ENCODE data around the gene PPIF.

Gene PPIF

DNA sequence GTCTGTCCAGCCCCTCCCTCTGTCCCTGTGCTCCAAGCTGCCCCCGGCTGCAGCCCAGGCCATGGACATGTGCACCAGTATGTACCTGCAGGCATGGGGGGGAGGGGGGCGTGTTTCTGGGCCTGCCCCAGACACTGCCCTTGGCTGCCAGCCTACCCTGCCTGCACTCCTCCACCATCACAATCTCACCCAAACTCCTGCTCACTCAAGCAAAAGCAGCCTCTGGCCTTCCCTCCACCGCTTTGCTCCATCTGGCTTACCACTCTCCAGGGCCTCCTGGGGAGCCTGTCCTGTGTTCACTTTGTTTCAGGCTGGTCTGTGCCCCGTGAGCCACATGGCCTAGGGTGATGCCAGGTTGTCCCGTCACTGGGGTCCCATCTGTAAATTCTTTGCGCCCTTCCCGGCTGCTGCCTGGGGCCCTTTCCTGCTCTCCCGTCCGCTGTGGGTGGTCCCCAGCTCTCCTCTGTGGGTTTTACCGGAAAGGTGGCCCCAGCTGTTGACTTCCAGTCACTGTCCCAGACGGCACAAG lies 33.3 kb upstream of the PPIF start:
- no peak for DNase-seq (ENCODE audit: low spot score)

- DNase-seq (ENCODE audit: low spot score): peak; percentile 55
These were observed 32.3 kb upstream of the PPIF start for GRCh38 chr10:79314761-79315601.

DNA sequence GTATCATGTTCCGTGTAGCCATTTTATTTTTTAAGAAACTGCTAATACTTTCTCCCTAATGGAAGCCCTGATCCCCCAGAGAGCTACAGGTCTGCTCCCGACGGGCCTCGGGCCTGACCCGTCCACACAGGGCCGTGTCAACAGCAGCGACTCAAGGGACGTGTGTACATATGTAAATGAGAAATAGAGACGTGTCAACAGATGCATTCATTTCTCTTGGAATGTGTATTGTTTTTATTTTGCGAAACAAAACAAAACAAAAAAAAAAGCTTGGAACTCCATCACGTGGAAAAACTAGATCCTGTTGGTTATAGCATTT lies 31.7 kb upstream of the PPIF start:
- DNase-seq (ENCODE audit: low spot score): no peak

DNA sequence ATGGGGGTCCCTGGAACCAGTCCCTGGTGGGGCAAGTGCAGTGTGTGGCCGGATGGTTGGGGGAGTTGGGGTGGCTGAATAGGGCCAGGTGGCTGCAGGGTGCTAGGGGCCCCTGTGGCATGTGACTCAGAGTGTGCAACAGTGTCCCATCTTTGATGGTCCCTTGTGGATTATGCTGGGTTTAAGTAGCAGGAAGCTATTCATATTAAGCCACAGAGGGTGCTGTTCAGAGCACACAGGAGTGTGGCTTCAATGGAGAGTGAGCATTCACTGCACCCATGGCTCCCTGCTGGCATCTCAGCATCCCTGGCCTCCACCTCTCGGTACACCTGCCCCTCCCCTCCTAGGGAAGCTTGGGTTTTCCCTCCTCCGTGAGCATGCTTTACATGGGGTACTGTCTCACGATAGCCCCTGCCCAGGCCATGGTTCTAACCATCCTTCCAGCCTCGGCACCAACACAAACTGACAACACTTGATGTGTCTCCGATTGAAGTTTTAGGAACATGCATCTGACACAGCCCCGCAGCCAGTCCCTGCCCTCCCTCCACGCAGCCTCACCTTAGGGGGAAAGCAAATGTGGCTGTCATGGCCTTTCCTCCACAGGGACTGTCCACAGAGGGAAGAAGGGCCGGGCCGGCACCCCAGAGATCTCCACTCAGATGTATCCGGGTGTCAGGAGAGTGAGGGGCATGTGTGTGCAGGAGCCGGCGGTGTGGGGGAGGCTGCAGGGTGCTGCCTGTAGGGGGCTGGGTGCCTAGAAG lies 30.4 kb upstream of the PPIF start:
- no peak for DNase-seq (ENCODE audit: low spot score)

- no peak for DNase-seq (ENCODE audit: low spot score)
These were observed 28.9 kb upstream of the PPIF start for GRCh38 chr10:79318369-79318768.

DNA sequence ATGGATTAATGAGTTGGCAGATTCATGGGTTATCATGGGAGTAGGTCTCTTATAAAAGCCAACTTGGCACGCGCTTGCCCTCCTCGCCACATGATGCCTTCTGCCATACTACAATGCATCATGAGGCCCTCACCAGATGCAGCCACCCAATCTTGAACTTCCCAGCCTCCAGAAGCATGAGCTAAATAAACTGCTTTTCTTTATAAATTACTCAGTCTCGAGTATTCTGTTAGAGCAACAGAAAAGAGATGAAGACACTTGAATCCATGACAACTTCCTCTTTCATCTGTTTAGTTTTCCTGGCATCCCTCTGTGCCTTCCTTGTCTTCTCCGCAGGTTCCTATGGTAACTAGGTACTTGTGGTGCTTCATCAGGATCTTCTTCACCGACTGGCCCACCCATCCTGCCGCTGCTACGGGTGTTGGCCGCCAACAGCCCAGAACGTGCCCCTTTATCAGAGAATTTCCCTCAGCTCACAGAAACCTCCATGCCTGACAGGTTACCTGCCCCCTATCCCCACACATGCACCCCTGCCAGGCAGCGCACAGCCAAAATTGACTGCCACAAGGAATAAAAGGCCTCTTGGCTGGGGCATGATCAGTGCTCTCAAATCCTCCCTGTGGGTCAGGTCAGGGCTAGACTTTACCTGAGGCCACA lies 28.0 kb upstream of the PPIF start:
- DNase-seq (ENCODE audit: low spot score): no peak

- DNase-seq (ENCODE audit: low spot score): peak; percentile 47
These were observed 27.0 kb upstream of the PPIF start for GRCh38 chr10:79320316-79320715.

DNA sequence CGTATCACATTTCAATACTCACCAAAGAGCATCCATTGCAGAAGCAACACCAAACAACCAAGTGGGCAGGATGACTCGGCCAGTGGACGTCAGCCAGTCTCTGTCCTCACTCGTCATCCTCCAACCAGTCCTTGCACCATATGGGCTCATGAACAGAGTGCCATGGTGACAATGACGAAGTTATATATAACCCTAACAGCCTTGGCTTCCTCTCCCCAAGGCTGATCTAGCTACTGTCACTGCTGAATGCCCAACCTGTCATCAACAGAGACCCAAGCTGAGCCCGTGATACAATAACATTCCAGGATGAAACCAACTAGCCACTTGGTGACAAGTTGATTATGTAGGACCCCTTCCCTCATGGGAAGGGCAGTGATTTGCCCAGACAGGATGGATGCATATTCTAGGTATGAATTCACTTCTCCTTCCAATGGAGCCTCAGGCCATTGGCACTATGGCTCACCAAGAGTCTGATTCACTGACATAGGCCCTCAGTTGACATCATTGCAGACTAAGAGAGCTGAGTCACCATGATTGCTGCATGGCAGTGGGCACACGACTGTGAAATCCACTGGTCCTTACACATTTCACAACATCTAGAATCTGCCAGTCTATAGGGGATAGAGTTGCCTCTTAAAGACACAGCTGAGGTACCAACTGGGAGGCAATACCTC lies 26.3 kb upstream of the PPIF start:
- peak; percentile 63 for DNase-seq (ENCODE audit: low spot score)

DNA sequence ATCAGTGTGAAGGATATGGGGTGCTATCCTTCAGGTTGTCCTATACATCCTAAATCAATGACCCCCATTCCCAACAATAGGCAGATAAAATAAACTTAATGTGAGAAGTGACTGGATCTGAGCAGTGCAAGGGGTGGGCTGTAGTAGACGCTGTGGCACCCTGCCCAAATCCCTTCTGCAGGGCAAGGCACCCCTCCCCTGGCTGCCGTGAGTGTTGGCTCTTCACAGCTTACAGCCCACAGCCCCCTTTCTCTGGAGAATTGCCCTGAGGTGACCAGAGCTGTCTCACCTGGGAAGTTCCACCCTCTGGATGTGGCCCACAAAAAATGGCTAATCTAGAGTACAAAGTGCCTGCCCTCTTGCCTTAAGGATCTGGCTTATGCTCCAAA lies 25.8 kb upstream of the PPIF start:
- no peak for DNase-seq (ENCODE audit: low spot score)

GRCh38 chr10:79321951-79322350 lies 25.3 kb upstream of the PPIF start:
- no peak for DNase-seq (ENCODE audit: low spot score)

DNA sequence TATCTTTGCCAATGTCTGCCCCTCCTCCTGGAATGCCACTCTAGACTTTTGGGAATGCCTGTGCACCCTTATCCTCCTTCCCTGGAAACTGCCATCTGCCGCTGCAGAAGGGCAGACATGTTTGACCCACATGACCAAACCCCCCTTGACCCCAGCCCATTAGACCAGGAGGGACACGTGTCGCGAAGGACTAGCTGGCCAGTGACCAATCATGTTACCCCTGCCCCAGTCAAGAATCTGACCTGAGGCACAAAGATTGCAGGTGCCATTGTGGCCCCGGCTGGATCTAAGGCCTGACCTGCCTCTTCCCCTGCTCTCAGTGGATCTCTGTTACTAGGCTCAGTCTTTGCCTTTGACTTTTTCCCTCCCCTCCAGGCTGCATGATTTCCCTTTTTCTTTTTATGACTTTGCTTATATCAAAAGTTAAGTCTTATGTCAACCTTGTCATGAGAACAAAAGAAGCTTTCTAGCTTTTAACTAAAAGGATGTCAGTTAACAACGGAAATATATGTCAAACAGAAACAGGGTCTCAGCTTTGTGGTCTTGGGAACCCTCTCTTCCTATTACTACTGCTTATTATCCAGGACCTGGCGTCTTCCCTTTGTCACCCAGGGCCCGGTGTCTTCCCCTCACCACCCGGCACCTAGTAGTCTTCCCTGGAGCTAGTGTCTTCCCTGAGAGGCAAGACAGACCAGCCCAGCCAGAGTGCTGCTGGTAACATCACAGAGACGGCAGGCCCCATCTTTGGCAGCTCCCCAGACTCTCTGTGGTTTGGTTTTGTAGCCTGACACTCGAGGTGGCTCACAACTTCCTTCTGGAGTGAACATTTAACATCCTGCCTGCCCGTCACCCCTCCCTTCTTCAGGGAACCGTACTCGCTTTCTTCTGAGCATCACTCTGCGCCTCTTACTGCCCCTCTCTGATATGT lies 24.4 kb upstream of the PPIF start:
- no peak for DNase-seq (ENCODE audit: low spot score)

GRCh38 chr10:79323602-79324001 lies 23.7 kb upstream of the PPIF start:
- DNase-seq (ENCODE audit: low spot score): no peak

DNA sequence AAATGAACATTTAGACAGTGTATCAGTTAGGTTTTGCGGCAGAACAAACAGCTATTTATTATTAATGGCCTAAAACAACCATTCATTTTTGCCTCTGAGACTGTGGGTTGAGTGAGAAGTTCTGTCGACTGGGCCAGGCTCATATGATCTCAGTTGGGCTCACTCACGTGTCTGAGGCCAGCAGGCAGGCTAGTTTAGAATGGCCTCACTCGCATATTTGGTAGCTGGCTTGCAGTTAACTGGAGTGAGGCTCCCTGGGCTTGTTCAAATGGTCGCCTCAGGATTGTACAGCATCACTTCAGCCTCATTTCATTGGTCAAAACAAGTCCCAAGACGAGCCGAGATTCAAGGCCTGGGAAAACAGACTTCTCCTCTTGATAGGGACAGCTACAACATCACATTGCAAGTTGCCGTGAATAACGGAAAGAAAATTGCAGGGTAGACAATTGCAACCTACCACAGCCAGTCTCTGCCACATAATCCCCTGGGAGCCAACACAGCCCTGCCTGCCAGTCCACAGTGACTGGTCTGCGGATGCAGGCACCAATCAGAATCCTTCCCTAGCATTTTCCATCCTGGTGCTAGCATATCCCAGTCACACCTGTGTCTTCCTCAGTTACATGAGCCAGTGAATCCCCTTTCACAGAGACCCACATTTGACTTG lies 23.1 kb upstream of the PPIF start:
- no peak for DNase-seq (ENCODE audit: low spot score)

GRCh38 chr10:79326361-79327089 lies 20.7 kb upstream of the PPIF start:
- DNase-seq (ENCODE audit: low spot score): no peak

- DNase-seq (ENCODE audit: low spot score): no peak
These were observed 20.2 kb upstream of the PPIF start for GRCh38 chr10:79327090-79327457.

GRCh38 chr10:79328147-79328701 lies 19.0 kb upstream of the PPIF start:
- DNase-seq (ENCODE audit: low spot score): no peak

DNA sequence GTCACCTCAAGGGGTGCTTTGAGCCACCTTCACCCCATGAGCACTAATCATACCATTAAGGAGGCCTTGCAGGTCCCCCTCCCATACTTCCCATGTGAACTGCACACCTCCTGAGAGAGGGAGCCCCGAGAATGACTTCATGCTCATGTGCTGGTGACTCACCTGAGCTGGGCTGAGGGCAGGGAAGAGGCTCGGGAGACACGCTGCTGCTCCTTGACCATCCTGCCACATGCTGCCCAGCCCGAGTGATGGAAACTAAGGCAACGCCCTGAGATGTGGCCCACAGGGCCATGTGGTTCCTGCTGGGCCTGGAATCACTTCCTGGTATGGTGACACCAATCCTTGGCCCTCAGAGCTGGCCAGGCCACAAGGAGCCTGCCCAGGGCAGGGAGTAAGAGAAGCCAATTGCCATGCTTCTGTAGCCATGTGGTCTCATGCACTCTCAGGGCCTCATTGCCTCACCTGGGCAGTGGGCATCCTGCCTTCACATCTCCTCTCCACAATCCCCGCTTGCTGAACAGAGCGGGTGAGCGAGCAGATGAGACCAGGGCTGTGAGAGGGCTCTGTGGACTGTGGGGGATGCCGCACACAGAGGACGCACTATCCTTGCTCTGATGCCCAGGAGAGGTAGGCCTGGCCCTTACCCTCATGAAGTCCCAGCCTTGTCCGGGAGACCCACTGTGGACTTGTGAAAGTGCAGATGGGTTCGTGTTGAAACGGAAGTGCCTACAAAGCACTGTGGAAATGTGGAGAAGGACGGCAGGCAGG lies 18.3 kb upstream of the PPIF start:
- DNase-seq (ENCODE audit: low spot score): no peak

DNA sequence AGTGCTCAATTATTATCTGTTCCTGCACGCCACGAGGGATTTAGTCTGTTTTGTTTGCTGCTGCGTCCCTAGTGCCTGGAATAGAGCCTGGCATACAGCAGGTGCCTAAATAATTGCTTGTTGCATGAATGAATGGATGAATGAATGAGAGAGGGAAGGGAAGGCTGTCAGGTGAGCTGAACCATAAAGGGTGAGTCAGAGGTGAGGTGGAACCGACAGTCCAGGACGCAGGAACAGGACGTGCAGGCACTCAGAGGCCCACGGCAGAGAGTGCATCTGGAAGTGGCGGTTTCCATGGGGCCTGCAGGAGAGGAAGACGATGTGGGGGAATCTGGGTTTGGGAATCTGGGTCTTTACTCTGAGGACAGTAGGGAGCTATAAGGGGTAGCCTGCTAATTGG lies 17.7 kb upstream of the PPIF start:
- no peak for DNase-seq (ENCODE audit: low spot score)

- DNase-seq (ENCODE audit: low spot score): no peak
These were observed 16.0 kb upstream of the PPIF start for GRCh38 chr10:79331226-79331625.
